HepG2 (cell line): ENCODE measurements around the gene FBXO48.

ENCODE experiments used
- AHR ChIP-seq: IDR thresholded peaks from 2 replicates; pipeline ENCODE4 v1.6.1; 2018; ENCODE audit warnings: missing genetic modification reagents, missing compliant biosample characterization
- DR1 ChIP-seq: sonication (generic); formaldehyde crosslinking; IDR thresholded peaks from 2 replicates; pipeline ENCODE4 v1.8.0; 2021; ENCODE audit warnings: mild to moderate bottlenecking, missing genetic modification reagents, inconsistent platforms
- NR2F6 ChIP-seq, 2 experiments: IDR thresholded peaks; 2 replicates each; pipeline ENCODE4 v1.6.1; 2016; ENCODE audit warnings: antibody characterized with exemption in 1 of 2, mild to moderate bottlenecking in 1 of 2
- POLR2AphosphoS5 ChIP-seq: IDR thresholded peaks from 2 replicates; pipeline ENCODE4 v1.6.1; 2012; ENCODE audit warnings: low read depth, low read length
- ZNF121 ChIP-seq: sonication (generic); formaldehyde crosslinking; IDR thresholded peaks from 2 replicates; pipeline ENCODE4 v1.5.0; 2020; ENCODE audit warnings: mild to moderate bottlenecking, missing genetic modification reagents
- ZNF331 ChIP-seq: sonication (generic); formaldehyde crosslinking; IDR thresholded peaks from 2 replicates; pipeline ENCODE4 v1.4.0; 2020; ENCODE audit warnings: missing genetic modification reagents
- TF ChIP-seq, protein P1 (sequence below), 2 experiments: sonication (generic) in 1 of 2; formaldehyde crosslinking in 1 of 2; IDR thresholded peaks; 2 replicates each; pipeline versions ENCODE4 v1.4.0 to v1.6.1; 2018 to 2020; ENCODE audit warnings: missing genetic modification reagents in 2 of 2, borderline replicate concordance in 1 of 2, low read depth in 1 of 2, mild to moderate bottlenecking in 1 of 2, missing biosample characterization in 1 of 2

DNA sequence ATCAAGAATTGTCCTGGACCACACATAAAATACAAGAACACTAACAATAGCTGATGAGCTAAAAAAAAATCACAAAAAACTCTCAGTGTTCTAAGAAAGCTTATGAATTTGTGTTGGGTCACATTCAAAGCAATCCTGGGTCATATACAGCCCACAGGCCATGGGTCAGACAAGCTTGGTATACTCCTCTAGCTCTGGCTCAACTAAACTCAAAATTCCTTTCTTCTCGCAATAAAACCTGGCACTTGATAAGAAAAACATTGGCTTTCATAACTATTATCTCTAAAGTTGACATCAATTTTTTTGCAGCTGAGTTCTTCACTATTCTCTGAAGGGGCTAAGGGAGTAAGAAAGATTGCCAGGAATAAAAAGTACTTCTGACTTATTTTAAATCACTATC, 38.3 kb downstream of the FBXO48 start:
- TF ChIP-seq ZNF121 (CRISPR knock-in tag) (no peak), AHR (CRISPR knock-in tag) (no peak), POLR2AphosphoS5 (no peak), NR2F6 (IDR thresholded peaks at IDR 0.05) (no peak), NR2F6 (CRISPR knock-in tag; IDR thresholded peaks at IDR 0.05) (no peak), DR1 (CRISPR knock-in tag) (no peak), ZNF331 (CRISPR knock-in tag) (no peak)
- TF ChIP-seq, protein P1, sequence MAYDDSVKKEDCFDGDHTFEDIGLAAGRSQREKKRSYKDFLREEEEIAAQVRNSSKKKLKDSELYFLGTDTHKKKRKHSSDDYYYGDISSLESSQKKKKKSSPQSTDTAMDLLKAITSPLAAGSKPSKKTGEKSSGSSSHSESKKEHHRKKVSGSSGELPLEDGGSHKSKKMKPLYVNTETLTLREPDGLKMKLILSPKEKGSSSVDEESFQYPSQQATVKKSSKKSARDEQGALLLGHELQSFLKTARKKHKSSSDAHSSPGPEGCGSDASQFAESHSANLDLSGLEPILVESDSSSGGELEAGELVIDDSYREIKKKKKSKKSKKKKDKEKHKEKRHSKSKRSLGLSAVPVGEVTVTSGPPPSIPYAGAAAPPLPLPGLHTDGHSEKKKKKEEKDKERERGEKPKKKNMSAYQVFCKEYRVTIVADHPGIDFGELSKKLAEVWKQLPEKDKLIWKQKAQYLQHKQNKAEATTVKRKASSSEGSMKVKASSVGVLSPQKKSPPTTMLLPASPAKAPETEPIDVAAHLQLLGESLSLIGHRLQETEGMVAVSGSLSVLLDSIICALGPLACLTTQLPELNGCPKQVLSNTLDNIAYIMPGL (CRISPR knock-in tag; IDR thresholded peaks at IDR 0.05; ENCODE audit: borderline replicate concordance in 1 of 2, low read depth in 1 of 2), result no peak
